H1 (cell line): ENCODE results near the gene IRF3. TPM values are rescaled to one million over a fixed set of nuclear protein-coding genes. Genes with fewer than 3 reads are reported as not detected.

Experiments used
- CTCF ChIA-PET: fragments of 300-600 bp; sonication (Branson Sonifier 250); formaldehyde crosslinking; loops from one replicate; lab custom pipeline; 2021; ENCODE audit not compliant: partially characterized antibody; lab: Charles Lee
- POLR2A ChIA-PET: fragments of 300-600 bp; sonication (Branson Sonifier 250); formaldehyde crosslinking; loops from one replicate; lab custom pipeline; 2021; ENCODE audit warnings: inconsistent platforms; ENCODE audit not compliant: partially characterized antibody; lab: Charles Lee
- DNase-seq, 2 experiments: peaks; one replicate each; pipeline versions ENCODE4 v3.0.0 to v3.0.0-alpha.2; 2010 to 2022; ENCODE audit warnings: low spot score in 2 of 2, low read depth in 1 of 2, mixed read lengths in 1 of 2
- FAIRE-seq: peaks from 2 replicates; lab custom pipeline; 2011; peaks lifted over from hg19 to GRCh38; lab: Jason Lieb, UNC
- H2AFZ ChIP-seq: 2 replicates; pipeline ENCODE4 v1.8.1; 2012; ENCODE audit warnings: low read length, inconsistent platforms
- H2AK5ac ChIP-seq: 2 replicates; pipeline ENCODE4 v1.6.1; 2013; ENCODE audit warnings: low read depth, low read length
- H2BK120ac ChIP-seq: replicated peaks from 2 replicates; pipeline ENCODE3; 2013; ENCODE audit warnings: low read depth, low read length, inconsistent platforms
- H2BK12ac ChIP-seq: 2 replicates; pipeline ENCODE4 v1.6.1; 2013; ENCODE audit warnings: low read depth, low read length
- H2BK15ac ChIP-seq: 2 replicates; pipeline ENCODE4 v1.6.1; 2013; ENCODE audit warnings: low read length
- H2BK20ac ChIP-seq: 2 replicates; pipeline ENCODE4 v1.6.1; 2013; ENCODE audit warnings: low read length
- H2BK5ac ChIP-seq: 2 replicates; pipeline ENCODE4 v1.6.1; 2013; ENCODE audit warnings: low read depth, low read length
- H3K14ac ChIP-seq: 2 replicates; pipeline ENCODE4 v1.6.1; 2013; ENCODE audit warnings: inconsistent platforms; ENCODE audit not compliant: insufficient read length
- H3K18ac ChIP-seq: 2 replicates; pipeline ENCODE4 v1.6.1; 2013; ENCODE audit warnings: low read length; ENCODE audit errors: extremely low read depth
- H3K23ac ChIP-seq: 2 replicates; pipeline ENCODE4 v1.6.1; 2013; ENCODE audit warnings: inconsistent platforms; ENCODE audit not compliant: insufficient read length
- H3K23me2 ChIP-seq: 2 replicates; pipeline ENCODE4 v1.6.1; 2013; ENCODE audit warnings: low read depth, low read length
- H3K27ac ChIP-seq: 2 replicates; pipeline ENCODE4 v1.6.1; 2011; ENCODE audit warnings: low read depth, low read length, inconsistent platforms
- H3K27me3 ChIP-seq, 4 experiments: replicated peaks in 1 of 4; 1 replicate in 1 of 4; 2 replicates in 3 of 4; pipeline versions ENCODE4 v1.6.1 to v1.8.1; 2011 to 2013; ENCODE audit warnings: low read length in 3 of 4, mild to moderate bottlenecking in 3 of 4, inconsistent platforms in 2 of 4, mixed read lengths in 2 of 4, moderate library complexity in 1 of 4; ENCODE audit not compliant: control insufficient read depth in 3 of 4, insufficient read depth in 3 of 4; ENCODE audit errors: extremely low read depth in 1 of 4
- H3K36me3 ChIP-seq, 4 experiments: 2 replicates each; pipeline versions ENCODE4 v1.6.1 to v1.8.1; 2011 to 2013; ENCODE audit warnings: mild to moderate bottlenecking in 4 of 4, low read length in 3 of 4, moderate library complexity in 2 of 4, control low read depth in 1 of 4, inconsistent platforms in 1 of 4; ENCODE audit not compliant: insufficient read depth in 4 of 4, control insufficient read depth in 2 of 4
- H3K4ac ChIP-seq: replicated peaks from 2 replicates; pipeline ENCODE3; 2013; ENCODE audit warnings: low read length, low read depth, mixed read lengths, inconsistent platforms; ENCODE audit not compliant: insufficient read length
- H3K4me1 ChIP-seq, 4 experiments: replicated peaks in 1 of 4; 1 replicate in 1 of 4; 2 replicates in 3 of 4; pipeline versions ENCODE4 v1.6.1 to v1.8.1; 2011 to 2013; ENCODE audit warnings: low read length in 3 of 4, inconsistent platforms in 2 of 4, mixed read lengths in 1 of 4; ENCODE audit not compliant: insufficient read depth in 4 of 4, control insufficient read depth in 3 of 4
- H3K4me2 ChIP-seq, 2 experiments: 2 replicates each; pipeline versions ENCODE4 v1.6.1 to v1.8.1; 2011 to 2013; ENCODE audit warnings: low read depth in 2 of 2, low read length in 2 of 2, control low read depth in 1 of 2, inconsistent platforms in 1 of 2, mild to moderate bottlenecking in 1 of 2; ENCODE audit not compliant: insufficient read depth in 1 of 2
- H3K4me3 ChIP-seq, 4 experiments: fragments of 200-600, 300-600 bp in 1 of 4; sonication (generic), shearing (Covaris generic), sonication (Bioruptor Twin) in 1 of 4; 2 replicates each; pipeline versions ENCODE4 v1.5.1 to v1.8.1; 2011 to 2016; ENCODE audit warnings: low read length in 4 of 4, low read depth in 3 of 4, control low read depth in 2 of 4, inconsistent platforms in 2 of 4, mild to moderate bottlenecking in 2 of 4, mixed read lengths in 1 of 4, moderate library complexity in 1 of 4; ENCODE audit not compliant: insufficient read depth in 2 of 4; ENCODE audit errors: extremely low read depth in 1 of 4
- H3K56ac ChIP-seq: replicated peaks from 2 replicates; pipeline ENCODE3; 2013; ENCODE audit warnings: low read depth, mild to moderate bottlenecking, mixed read lengths, low read length, inconsistent platforms; ENCODE audit not compliant: insufficient read length
- H3K79me1 ChIP-seq: 2 replicates; pipeline ENCODE4 v1.6.1; 2013; ENCODE audit warnings: low read depth, low read length, control low read depth
- H3K79me2 ChIP-seq, 2 experiments: 2 replicates each; pipeline versions ENCODE4 v1.6.1 to v1.8.1; 2012 to 2013; ENCODE audit warnings: low read length in 2 of 2, mild to moderate bottlenecking in 2 of 2, inconsistent platforms in 1 of 2; ENCODE audit not compliant: insufficient read depth in 2 of 2, control insufficient read depth in 1 of 2
- H3K9ac ChIP-seq, 4 experiments: replicated peaks in 1 of 4; 1 replicate in 1 of 4; 2 replicates in 3 of 4; pipeline versions ENCODE4 v1.6.1 to v1.8.1; 2011 to 2013; ENCODE audit warnings: low read depth in 3 of 4, low read length in 3 of 4, control low read depth in 2 of 4, mild to moderate bottlenecking in 2 of 4, moderate library complexity in 2 of 4, inconsistent platforms in 1 of 4; ENCODE audit errors: extremely low read depth in 1 of 4
- H3K9me3 ChIP-seq, 2 experiments: 2 replicates each; pipeline versions ENCODE4 v1.6.1 to v1.8.1; 2012 to 2013; ENCODE audit warnings: mild to moderate bottlenecking in 2 of 2, moderate library complexity in 2 of 2, control low read depth in 1 of 2, inconsistent platforms in 1 of 2, low read depth in 1 of 2, low read length in 1 of 2, mixed read lengths in 1 of 2; ENCODE audit not compliant: insufficient read depth in 2 of 2
- H4K20me1 ChIP-seq, 2 experiments: replicated peaks in 1 of 2; 2 replicates each; pipeline versions ENCODE3 to v1.8.1; 2011 to 2013; ENCODE audit warnings: inconsistent platforms in 2 of 2, low read length in 2 of 2, mild to moderate bottlenecking in 1 of 2; ENCODE audit not compliant: insufficient read depth in 2 of 2, control insufficient read depth in 1 of 2
- H4K5ac ChIP-seq: 2 replicates; pipeline ENCODE4 v1.6.1; 2013; ENCODE audit warnings: low read length, low read depth, mixed read lengths, inconsistent platforms; ENCODE audit not compliant: insufficient read length
- H4K8ac ChIP-seq: 2 replicates; pipeline ENCODE4 v1.8.0; 2013; ENCODE audit warnings: mild to moderate bottlenecking, moderate library complexity, low read length, inconsistent platforms; ENCODE audit not compliant: insufficient read depth; ENCODE audit errors: extremely low read depth
- H4K91ac ChIP-seq: replicated peaks from 2 replicates; pipeline ENCODE3; 2013; ENCODE audit warnings: low read length, mixed read lengths, inconsistent platforms; ENCODE audit not compliant: insufficient read length
- ASH2L ChIP-seq: fragments of 200-600, 300-600 bp; sonication (generic); IDR thresholded peaks from one replicate; pipeline ENCODE4 v1.7.1; 2017; ENCODE audit warnings: low read length
- BACH1 ChIP-seq: IDR thresholded peaks from 2 replicates; pipeline ENCODE4 v1.6.1; 2012; ENCODE audit warnings: low read length, improper control_type of control experiment
- BRCA1 ChIP-seq: IDR thresholded peaks from 2 replicates; pipeline ENCODE4 v1.6.1; 2012; ENCODE audit warnings: low read depth, low read length, improper control_type of control experiment
- CREB1 ChIP-seq: IDR thresholded peaks from 2 replicates; pipeline ENCODE4 v1.6.1; 2012; ENCODE audit warnings: inconsistent platforms
- E2F6 ChIP-seq: IDR thresholded peaks from 2 replicates; pipeline ENCODE4 v1.6.1; 2012; ENCODE audit warnings: inconsistent platforms
- EP300 ChIP-seq, 2 experiments: IDR thresholded peaks; 1 replicate in 1 of 2; 2 replicates in 1 of 2; pipeline ENCODE4 v1.6.1; 2011 to 2012; ENCODE audit warnings: low read depth in 2 of 2, low read length in 2 of 2, mild to moderate bottlenecking in 2 of 2, borderline replicate concordance in 1 of 2, inconsistent platforms in 1 of 2, moderate library complexity in 1 of 2
- HDAC6 ChIP-seq: IDR thresholded peaks from one replicate; pipeline ENCODE4 v1.7.1; 2012; ENCODE audit warnings: low read depth, mild to moderate bottlenecking, inconsistent platforms, low read length, moderate library complexity
- KDM4A ChIP-seq: IDR thresholded peaks from one replicate; pipeline ENCODE4 v1.7.1; 2012; ENCODE audit warnings: low read depth, mild to moderate bottlenecking, moderate library complexity, low read length, inconsistent platforms; ENCODE audit not compliant: severe bottlenecking
- POLR2AphosphoS5 ChIP-seq: IDR thresholded peaks from 2 replicates; pipeline ENCODE4 v1.6.1; 2011; ENCODE audit warnings: low read depth, low read length
- SIX5 ChIP-seq: IDR thresholded peaks from 2 replicates; pipeline ENCODE4 v1.6.1; 2011; ENCODE audit warnings: mild to moderate bottlenecking, low read depth, low read length
- SP1 ChIP-seq: IDR thresholded peaks from 2 replicates; pipeline ENCODE4 v1.6.1; 2011; ENCODE audit warnings: low read depth, low read length
- SP4 ChIP-seq: IDR thresholded peaks from 2 replicates; pipeline ENCODE4 v1.6.1; 2012; ENCODE audit warnings: low read length, inconsistent platforms
- TCF12 ChIP-seq: IDR thresholded peaks from 2 replicates; pipeline ENCODE4 v1.6.1; 2011; ENCODE audit warnings: low read depth, mild to moderate bottlenecking, low read length
- YY1 ChIP-seq: IDR thresholded peaks from 2 replicates; pipeline ENCODE4 v1.6.1; 2011; ENCODE audit warnings: low read depth, mild to moderate bottlenecking, low read length
- WGBS, 2 experiments: shearing (Covaris generic) in 1 of 2; methylation state at CpG; one replicate each; pipeline versions ENCODE4 v1.1.6 to v1.1.7; 2013 to 2015; ENCODE audit warnings: low lambda C conversion rate in 2 of 2, mixed read lengths in 2 of 2, inconsistent platforms in 1 of 2, low coverage in 1 of 2, missing lambda C conversion rate in 1 of 2; ENCODE audit not compliant: insufficient replicate concordance in 2 of 2, insufficient coverage in 1 of 2, insufficient read length in 1 of 2; ENCODE audit errors: extremely low coverage in 1 of 2, missing lambda C conversion rate in 1 of 2; 5-methylcytosine and 5-hydroxymethylcytosine counted together
- polyA plus RNA-seq, 7 experiments: library from polyadenylated mRNA; depleted of rRNA in 3 of 7; stranded (reverse) in 5 of 7; unstranded in 2 of 7; fragments of >200 nt in 5 of 7; fragments of 200-250 nt in 2 of 7; gene quantifications; 1 replicate in 5 of 7; 2 replicates in 1 of 7; 4 replicates in 1 of 7; pipeline versions ENCODE4 v1.2.1 to v1.2.3, GENCODE V29; 2011 to 2013; ENCODE audit warnings: missing spikeins in 2 of 7, mixed read lengths in 2 of 7
- total RNA-seq: library from RNA; stranded (reverse); fragmentation: NEBNext Ultra II Directional; extraction: Animal tissue kit (Norgen Biotek cat#: 25700); gene quantifications from 2 replicates; pipeline ENCODE4 v1.2.1, GENCODE V29; 2021

IRF3 gene
- total and polyA plus RNA-seq, 2 of the 8 experiments (the other 6 are each of a cell fraction or from before 2014, with no cell fraction given): 103 to 114 TPM

GRCh38 chr19:49651820-49652550, 13.7 kb downstream of the IRF3 start:
- Histone ChIP-seq H3K36me3 (peaks cover 13 to 69% (median 42%) of the 10 kb centered on the region in 4 experiments; a peak in 7 of 8 replicates), H3K27me3 (no peaks in the 10 kb centered on the region), H4K20me1 (peaks cover 6 to 13% of the 10 kb centered on the region in 2 experiments), H3K9me3 (no peaks in the 10 kb centered on the region), H3K27ac (no peak overlapping the region), H3K14ac (no peak overlapping the region), H2BK20ac (no peak overlapping the region), H3K4ac (no peak overlapping the region), H2AK5ac (no peak overlapping the region), H3K9ac (no peak overlapping the region), H2BK120ac (no peak overlapping the region), H3K4me2 (no peak overlapping the region), H4K5ac (no peak overlapping the region), H2BK15ac (no peak overlapping the region), H2BK5ac (no peak overlapping the region), H3K23ac (no peak overlapping the region), H2AFZ (no peak overlapping the region), H3K4me3 (no peak overlapping the region), H4K8ac (no peak overlapping the region), H3K23me2 (no peaks in the 10 kb centered on the region), H3K79me1 (peaks cover 7% of the 10 kb centered on the region; the same call in 1 of the 2 replicates), H4K91ac (no peak overlapping the region), H3K79me2 (peaks cover 0 to 3% of the 10 kb centered on the region in 2 experiments; a peak in 1 of 4 replicates), H3K4me1 (peaks cover 0 to 9% (median 3%) of the 10 kb centered on the region in 4 experiments; a peak in 3 of 7 replicates), H3K18ac (no peak overlapping the region), H2BK12ac (no peak overlapping the region), H3K56ac (no peak overlapping the region)
- ChIA-PET POLR2A (no interaction called here), CTCF (no interaction called here)
- FAIRE-seq (no peak), DNase-seq (no peak)
- 97% methylated on average over 33 of the region's 110 CpGs; no CpG with 5 or more reads in 1 of the 2 experiments for WGBS, 2 experiments
- TF ChIP-seq ASH2L (no peak), SIX5 (no peak), SP4 (no peak), POLR2AphosphoS5 (no peak), BRCA1 (no peak), YY1 (no peak), EP300 (IDR thresholded peaks at IDR 0.05; ENCODE audit: borderline replicate concordance in 1 of 2, low read depth in 2 of 2, low read length in 2 of 2) (no peak), TCF12 (no peak), SP1 (no peak), BACH1 (no peak), HDAC6 (no peak), E2F6 (no peak), KDM4A (no peak), CREB1 (no peak)
